NCI-H2196 treated with DMSO at 0.1 percent for 48 hours (cell line): ENCODE measurements around the gene ADGRG6.
"Not testable (repeated sequence)": the region's sequence is repeated elsewhere in the genome, so short reads cannot be mapped to it uniquely, and the experiment has no call there.

ENCODE experiments used
- DNase-seq: peaks from one replicate; lab custom pipeline; 2025; ENCODE audit not compliant: unreplicated experiment; lab: John Stamatoyannopoulos, UW

The ADGRG6 gene

GRCh38 chr6:142342986-142343385 lies 41.2 kb downstream of the ADGRG6 start:
- no peak for DNase-seq

DNA sequence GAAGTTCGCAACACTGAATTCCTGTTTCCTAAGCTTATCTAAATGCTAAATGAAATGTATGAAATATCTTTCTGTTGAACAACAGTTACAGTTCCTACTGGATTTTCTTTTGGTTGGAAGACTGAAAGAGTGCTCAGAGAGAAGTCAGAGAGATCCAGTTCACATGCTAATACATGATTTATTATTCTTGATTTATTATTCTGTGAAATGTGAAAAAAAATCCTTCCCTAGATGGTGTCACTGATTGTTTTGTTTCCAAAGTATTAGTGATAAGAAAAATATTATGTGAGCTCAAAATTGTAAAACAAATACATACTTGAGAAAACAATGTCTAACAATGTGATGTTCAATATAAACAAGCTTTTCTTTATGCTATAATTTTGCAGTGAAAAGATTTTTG lies 42.1 kb downstream of the ADGRG6 start:
- no peak for DNase-seq

- no peak for DNase-seq
Measured at GRCh38 chr6:142345261-142345660, 43.5 kb downstream of the ADGRG6 start.

GRCh38 chr6:142346166-142346565 lies 44.4 kb downstream of the ADGRG6 start:
- DNase-seq: not testable (repeated sequence)

- DNase-seq: no peak
Measured at GRCh38 chr6:142349215-142349823, 47.5 kb downstream of the ADGRG6 start.

DNA sequence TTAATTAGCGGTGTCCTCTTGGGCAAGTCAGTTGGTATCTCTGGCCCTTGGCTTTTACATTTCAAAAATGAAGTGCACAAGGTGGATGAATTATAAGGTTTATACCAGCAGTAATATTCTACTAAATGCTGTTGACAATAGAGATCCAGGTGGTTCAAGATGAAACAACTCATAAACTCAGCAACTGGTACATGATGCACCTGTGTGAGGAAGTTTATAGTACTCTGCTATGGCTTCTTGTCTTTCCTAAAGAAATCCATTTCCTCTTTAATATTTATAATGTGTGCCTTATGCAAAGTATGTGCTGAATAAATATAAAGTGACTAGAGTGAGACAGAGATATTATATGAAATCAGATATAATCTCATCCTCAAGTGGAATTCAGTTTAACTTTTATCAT lies 48.5 kb downstream of the ADGRG6 start:
- DNase-seq: no peak

GRCh38 chr6:142353690-142354089 lies 51.9 kb downstream of the ADGRG6 start:
- DNase-seq: no peak

- no peak for DNase-seq
Measured at GRCh38 chr6:142354650-142355049, 52.8 kb downstream of the ADGRG6 start.

GRCh38 chr6:142355520-142356174 lies 53.8 kb downstream of the ADGRG6 start:
- no peak for DNase-seq

GRCh38 chr6:142356201-142356883 lies 54.5 kb downstream of the ADGRG6 start:
- no peak for DNase-seq

- DNase-seq: no peak
Measured at GRCh38 chr6:142356884-142357225, 55.0 kb downstream of the ADGRG6 start.

GRCh38 chr6:142357879-142358278 lies 56.1 kb downstream of the ADGRG6 start:
- no peak for DNase-seq

DNA sequence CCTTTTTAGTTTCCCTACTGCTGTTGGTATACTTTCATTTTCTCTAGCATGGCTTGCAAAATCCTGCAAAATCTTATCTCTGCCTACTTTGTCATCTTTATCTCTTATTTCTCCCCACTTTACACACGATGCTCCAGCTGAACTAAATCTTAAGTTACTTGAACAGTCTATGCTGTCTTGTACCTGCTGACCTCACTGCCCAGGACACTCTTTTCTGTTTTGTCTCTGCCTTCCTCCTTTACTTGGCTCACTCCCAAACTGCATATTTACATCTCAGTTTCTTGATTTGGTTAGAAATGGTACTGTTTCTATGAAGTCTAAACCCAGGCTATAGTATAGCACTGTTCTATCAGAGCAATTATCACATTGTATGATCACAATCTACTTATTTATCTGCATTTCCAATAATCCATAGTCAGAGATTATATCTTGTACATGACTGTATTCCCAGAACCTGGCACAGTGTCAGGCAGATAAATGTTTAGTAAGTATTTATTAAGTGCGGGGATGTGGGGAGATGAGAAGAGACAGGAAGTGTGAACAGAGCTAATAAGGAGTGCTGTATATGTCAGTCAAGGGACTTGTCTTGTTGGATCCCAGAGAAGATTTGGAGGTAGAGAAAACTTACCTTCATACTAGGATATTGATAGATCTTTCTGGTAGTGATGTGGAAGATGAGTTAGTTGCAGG lies 57.6 kb downstream of the ADGRG6 start:
- DNase-seq: no peak

DNA sequence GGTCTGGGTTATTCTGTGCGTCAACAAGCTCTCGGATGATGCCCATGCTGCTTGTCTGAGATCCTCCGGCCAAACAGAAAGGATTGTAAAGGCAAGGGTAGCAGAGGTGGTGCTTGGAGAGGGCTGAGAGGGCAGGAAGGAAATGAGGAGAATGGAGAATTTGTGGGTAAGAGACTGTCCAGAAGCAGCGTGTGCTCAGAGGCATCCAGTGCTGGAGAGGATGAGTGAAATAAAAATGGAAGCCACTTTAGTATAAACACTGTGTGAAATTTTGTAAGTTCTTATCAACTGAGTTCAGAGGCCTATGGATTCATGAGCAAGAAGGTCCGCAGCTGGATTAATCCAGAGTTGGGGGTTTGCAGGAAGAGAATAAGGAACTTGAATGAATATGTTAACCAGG lies 59.5 kb downstream of the ADGRG6 start:
- DNase-seq: no peak

- no peak for DNase-seq
Measured at GRCh38 chr6:142361779-142362750, 60.3 kb downstream of the ADGRG6 start.

- DNase-seq: no peak
Measured at GRCh38 chr6:142367061-142367460, 65.3 kb downstream of the ADGRG6 start.

- DNase-seq: no peak
Measured at GRCh38 chr6:142367501-142368018, 65.8 kb downstream of the ADGRG6 start.

- no peak for DNase-seq
Measured at GRCh38 chr6:142369266-142369665, 67.5 kb downstream of the ADGRG6 start.

- DNase-seq: no peak
Measured at GRCh38 chr6:142372348-142372747, 70.5 kb downstream of the ADGRG6 start.

DNA sequence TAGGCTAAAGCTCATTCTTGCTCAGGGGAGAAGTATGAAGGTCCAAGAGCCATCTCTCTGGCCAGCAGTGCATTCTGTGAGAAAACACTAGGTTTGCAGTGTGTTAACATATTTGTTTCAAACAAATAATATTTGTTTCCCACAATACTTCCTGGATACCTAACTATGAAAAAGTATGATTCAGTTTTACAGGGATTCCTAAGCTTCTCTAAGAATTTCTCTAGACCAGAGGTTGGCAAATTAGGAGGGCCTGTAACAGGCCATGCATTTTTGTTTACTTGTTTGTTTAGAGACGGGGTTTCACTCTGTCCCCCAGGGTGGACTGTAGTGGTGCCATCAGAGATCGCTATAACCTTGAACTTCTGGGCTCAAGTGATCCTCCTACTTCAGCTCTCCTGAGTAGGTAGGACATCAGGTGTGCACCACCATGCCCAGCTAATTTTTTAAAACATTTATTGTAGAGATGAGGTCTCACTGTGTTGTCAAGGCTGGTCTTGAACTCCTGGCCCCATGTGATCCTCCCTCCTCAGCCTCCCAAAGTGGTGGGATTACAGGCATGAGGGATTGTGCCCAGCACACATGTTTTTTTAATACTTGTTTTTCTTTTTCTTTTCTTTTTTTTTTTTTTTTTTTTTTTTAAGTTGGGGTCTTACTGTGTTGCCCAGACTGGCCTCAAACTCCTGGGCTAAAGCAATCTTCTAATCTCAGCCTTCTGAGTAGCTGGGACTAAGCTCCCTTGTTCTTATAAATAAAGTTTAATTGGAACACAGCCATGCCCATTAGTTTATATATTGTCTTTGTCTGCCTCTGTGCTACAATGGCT lies 71.7 kb downstream of the ADGRG6 start:
- no peak for DNase-seq
